Measurements from ENCODE around the gene HS3ST4.

HS3ST4 gene

DNA sequence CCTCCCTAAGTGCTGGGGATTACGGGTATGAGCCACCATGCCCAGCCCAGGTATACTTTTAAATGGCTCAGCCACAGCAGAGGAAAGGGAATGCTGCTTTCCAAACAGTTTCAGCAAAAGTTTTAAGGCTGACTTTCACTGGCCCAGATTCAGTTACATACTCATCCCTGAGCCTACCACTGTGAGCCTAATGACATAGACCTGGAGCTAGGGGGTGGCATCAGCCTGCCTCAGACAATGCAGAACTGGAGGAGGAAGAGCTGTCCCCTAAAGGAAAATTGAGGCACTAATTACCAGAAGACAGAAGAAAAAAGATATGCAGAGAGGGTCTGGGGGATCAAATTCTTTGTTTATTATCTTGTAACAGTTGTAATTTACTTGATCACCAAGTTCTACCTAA lies 43.9 kb downstream of the HS3ST4 start:
- H3K36me3 ChIP-seq (ENCODE audit: control insufficient read depth, insufficient read depth, low read length): no peaks in the 10 kb centered on the region
- peaks cover 41% of the 10 kb centered on the region for H3K79me2 ChIP-seq
- H3K27me3 ChIP-seq (ENCODE audit: control insufficient read depth, insufficient read depth, low read length): no peaks in the 10 kb centered on the region
- no peaks in the 10 kb centered on the region for H3K4me1 ChIP-seq
- no peaks in the 10 kb centered on the region for H3K9me3 ChIP-seq (ENCODE audit: control insufficient read depth, low read length)
- H3K4me3 ChIP-seq (ENCODE audit: low read depth, low read length): no peak overlapping the region
- H3K27ac ChIP-seq: no peak overlapping the region
- H3K4me2 ChIP-seq (ENCODE audit: low read length): no peak overlapping the region
- H2AFZ ChIP-seq: no peak overlapping the region
- H3K9ac ChIP-seq: no peak overlapping the region
- no peak for TF ChIP-seq CTCF (IDR thresholded peaks at IDR 0.05)

- Histone ChIP-seq H3K9me3 (ENCODE audit: control insufficient read depth, low read length) (no peaks in the 10 kb centered on the region), H3K4me2 (ENCODE audit: low read length) (no peak overlapping the region), H3K36me3 (ENCODE audit: control insufficient read depth, insufficient read depth, low read length) (no peaks in the 10 kb centered on the region), H3K79me2 (peaks cover 9% of the 10 kb centered on the region), H2AFZ (no peak overlapping the region), H3K4me1 (no peaks in the 10 kb centered on the region), H3K4me3 (ENCODE audit: low read depth, low read length) (no peak overlapping the region), H3K9ac (no peak overlapping the region), H3K27ac (no peak overlapping the region), H3K27me3 (ENCODE audit: control insufficient read depth, insufficient read depth, low read length) (no peaks in the 10 kb centered on the region)
- TF ChIP-seq CTCF (IDR thresholded peaks at IDR 0.05): no peak
Measured at GRCh38 chr16:25747160-25747758, 55.5 kb downstream of the HS3ST4 start.

- no peak overlapping the region for H3K4me3 ChIP-seq (ENCODE audit: low read depth, low read length)
- peaks cover 9% of the 10 kb centered on the region for H3K79me2 ChIP-seq
- H3K36me3 ChIP-seq (ENCODE audit: control insufficient read depth, insufficient read depth, low read length): no peaks in the 10 kb centered on the region
- TF ChIP-seq CTCF (IDR thresholded peaks at IDR 0.05): no peak
- no peak overlapping the region for H3K9ac ChIP-seq
- no peaks in the 10 kb centered on the region for H3K4me1 ChIP-seq
- H3K4me2 ChIP-seq (ENCODE audit: low read length): no peak overlapping the region
- H3K9me3 ChIP-seq (ENCODE audit: control insufficient read depth, low read length): no peaks in the 10 kb centered on the region
- no peak overlapping the region for H3K27ac ChIP-seq
- no peaks in the 10 kb centered on the region for H3K27me3 ChIP-seq (ENCODE audit: control insufficient read depth, insufficient read depth, low read length)
- no peak overlapping the region for H2AFZ ChIP-seq
Measured at GRCh38 chr16:25748092-25748654, 56.4 kb downstream of the HS3ST4 start.

- Histone ChIP-seq H3K4me1 (no peaks in the 10 kb centered on the region), H3K4me3 (ENCODE audit: low read depth, low read length) (no peak overlapping the region), H2AFZ (no peak overlapping the region), H3K9me3 (ENCODE audit: control insufficient read depth, low read length) (no peaks in the 10 kb centered on the region), H3K79me2 (peaks cover 9% of the 10 kb centered on the region), H3K4me2 (ENCODE audit: low read length) (no peak overlapping the region), H3K9ac (no peak overlapping the region), H3K27ac (no peak overlapping the region), H3K36me3 (ENCODE audit: control insufficient read depth, insufficient read depth, low read length) (no peaks in the 10 kb centered on the region), H3K27me3 (ENCODE audit: control insufficient read depth, insufficient read depth, low read length) (no peaks in the 10 kb centered on the region)
- TF ChIP-seq CTCF (IDR thresholded peaks at IDR 0.05): no peak
Measured at GRCh38 chr16:25750488-25751216, 58.9 kb downstream of the HS3ST4 start.
